HG02981 (cell line): Measurements from ENCODE around the gene PXDN.
"Not testable (repeated sequence)": the region's sequence is repeated elsewhere in the genome, so short reads cannot be mapped to it uniquely, and the experiment has no call there.

Experiments
- ATAC-seq: cut with Tn5 transposase; IDR thresholded peaks from one replicate; pipeline ENCODE4 v1.9.1; 2021; ENCODE audit warnings: mild to moderate bottlenecking, moderate library complexity; ENCODE audit not compliant: unreplicated experiment

Gene PXDN

GRCh38 chr2:1634681-1635341 is 109.5 kb downstream of the PXDN start:
- ATAC-seq: no peak

DNA sequence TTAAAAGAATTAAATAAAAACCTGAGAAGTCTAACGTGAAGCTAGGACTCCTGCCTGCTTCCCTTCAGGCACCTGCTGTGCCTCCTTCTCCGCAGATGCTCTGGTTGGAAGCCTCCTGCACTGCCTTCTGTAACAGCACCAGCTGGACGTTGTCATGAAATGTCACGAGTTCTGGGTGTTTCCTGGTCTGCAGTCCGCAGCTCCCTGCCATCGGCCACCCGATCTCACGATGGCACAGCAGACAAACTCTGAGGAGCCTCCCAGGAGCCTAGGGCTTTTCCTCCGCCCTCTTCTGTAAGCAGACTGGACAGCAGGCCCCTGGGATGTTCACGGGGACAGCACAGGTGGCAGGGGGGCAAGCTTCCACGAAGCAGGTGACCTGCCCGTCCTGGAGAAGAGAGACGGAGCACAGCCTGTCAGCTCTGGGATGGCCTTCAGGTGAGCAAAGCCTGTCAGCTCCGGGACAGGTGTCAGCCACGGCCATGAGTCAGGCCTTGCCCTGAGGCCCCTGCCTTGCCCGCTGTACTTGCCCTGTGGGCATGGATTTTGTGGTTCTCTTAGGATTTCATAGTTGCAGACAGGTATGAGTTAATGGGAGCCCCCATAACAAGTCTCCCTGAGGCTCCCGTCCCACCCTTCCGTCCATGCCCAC is 110.3 kb downstream of the PXDN start:
- no peak for ATAC-seq

DNA sequence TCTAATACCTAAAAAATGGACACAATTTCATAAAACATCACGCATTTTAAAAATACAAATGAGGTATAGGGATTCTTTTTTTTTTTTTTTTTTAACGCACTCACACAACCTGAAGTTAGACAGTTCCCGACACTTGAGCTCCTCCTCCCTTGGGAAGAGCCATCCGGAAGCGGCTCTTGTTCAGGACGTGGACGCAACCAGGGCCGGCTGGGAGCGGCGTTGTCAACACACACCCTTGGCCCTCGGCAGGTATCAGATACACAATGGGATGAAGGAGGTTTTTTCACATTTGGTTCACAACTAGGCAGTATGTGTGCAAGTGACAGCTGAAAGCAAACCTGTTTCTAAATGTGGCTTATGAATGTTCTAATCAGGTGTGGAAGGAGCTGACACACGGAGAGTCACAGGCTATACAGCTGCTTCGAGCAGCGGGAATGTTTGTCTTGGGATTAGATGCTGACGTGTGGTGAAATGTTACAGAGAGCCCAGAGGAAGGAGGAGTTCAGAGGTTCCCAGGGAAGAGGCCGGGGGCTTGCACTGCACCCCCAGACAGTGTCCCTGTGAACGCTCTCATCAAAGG is 111.1 kb downstream of the PXDN start:
- no peak for ATAC-seq

GRCh38 chr2:1632510-1632909 is 111.8 kb downstream of the PXDN start:
- ATAC-seq: no peak

DNA sequence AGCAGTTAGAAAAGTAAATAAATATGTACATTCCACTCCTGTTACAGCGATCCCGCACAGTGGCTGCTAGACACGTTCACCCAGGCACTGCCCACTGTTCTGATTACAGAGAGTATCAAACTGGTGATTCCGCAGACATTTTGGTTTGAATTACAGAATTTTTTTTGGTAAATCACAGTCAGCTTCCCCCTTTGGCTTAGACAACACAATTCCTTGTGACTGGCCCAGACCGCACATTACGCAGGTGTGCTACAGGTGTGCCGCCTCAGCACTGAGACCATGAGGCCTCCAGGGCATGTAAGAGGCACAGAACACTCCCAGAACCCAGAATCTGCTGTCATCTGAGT is 112.3 kb downstream of the PXDN start:
- ATAC-seq: no peak

- ATAC-seq: no peak
Observed at GRCh38 chr2:1631292-1632001, 112.9 kb downstream of the PXDN start.

DNA sequence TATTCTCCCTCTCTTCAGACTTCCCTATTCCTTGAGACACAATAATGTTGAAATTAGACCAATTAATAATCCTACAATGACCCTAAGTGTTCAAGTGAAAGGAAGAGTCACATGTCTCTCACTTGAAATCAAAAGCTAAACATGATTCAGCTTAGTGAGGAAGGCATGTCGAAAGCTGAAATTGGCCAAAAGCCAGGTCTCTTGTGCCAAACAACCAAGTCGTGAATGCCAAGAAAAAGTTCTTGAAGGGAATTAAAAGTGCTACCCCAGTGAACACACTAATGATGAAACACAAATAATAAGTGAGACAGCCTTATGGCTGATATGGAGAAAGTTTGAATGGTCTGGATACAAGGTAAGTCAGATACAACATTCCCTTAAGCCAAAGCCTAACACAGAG is 115.4 kb downstream of the PXDN start:
- ATAC-seq: no peak

- ATAC-seq: no peak
Observed at GRCh38 chr2:1627628-1628381, 116.5 kb downstream of the PXDN start.

DNA sequence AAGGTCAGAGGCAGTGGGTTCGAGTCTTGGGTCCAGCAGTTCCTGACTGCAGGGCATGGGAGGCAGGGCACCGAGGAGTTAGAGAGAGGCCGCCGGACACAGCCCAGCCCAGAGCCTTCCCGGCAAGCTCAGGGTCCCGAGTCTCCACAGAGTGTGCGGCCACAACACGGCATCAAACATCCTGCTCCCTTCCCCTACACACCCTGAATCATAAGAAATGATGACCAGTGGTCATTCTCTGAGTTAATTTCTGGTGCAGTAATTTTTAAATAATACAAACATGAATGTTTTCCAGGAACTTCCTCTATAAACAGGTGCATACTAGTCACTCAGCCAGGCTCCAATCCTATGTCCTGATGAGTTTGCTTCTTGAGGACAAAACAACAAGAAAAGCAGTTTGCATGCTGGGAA is 118.0 kb downstream of the PXDN start:
- no peak for ATAC-seq

- ATAC-seq: no peak
Observed at GRCh38 chr2:1625281-1626001, 118.9 kb downstream of the PXDN start.

DNA sequence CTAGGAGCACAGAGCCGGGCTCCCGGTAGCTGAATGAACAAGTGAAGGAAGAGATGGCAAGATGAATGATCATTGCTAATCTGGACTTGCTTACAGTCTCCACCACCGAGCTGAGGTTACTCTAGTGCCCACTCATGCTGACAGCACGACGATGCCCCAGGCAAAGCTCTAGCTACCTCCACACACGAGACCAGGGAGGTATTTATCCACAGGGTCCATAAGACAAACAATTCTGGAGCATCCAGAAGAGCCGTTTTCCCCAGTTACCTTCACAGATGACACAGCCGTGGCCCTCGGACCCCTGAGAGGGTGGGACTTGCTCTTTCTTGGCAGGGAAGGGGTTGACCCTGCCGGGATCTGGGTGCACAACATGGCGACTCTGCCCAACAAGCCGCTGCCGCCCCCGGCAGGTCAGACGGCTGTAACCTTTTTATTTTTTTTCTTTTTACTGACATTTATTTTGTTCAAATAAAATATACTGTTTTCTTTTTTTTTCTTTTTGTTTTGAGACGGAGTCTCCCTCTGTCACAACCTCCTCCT is 120.3 kb downstream of the PXDN start:
- no peak for ATAC-seq

DNA sequence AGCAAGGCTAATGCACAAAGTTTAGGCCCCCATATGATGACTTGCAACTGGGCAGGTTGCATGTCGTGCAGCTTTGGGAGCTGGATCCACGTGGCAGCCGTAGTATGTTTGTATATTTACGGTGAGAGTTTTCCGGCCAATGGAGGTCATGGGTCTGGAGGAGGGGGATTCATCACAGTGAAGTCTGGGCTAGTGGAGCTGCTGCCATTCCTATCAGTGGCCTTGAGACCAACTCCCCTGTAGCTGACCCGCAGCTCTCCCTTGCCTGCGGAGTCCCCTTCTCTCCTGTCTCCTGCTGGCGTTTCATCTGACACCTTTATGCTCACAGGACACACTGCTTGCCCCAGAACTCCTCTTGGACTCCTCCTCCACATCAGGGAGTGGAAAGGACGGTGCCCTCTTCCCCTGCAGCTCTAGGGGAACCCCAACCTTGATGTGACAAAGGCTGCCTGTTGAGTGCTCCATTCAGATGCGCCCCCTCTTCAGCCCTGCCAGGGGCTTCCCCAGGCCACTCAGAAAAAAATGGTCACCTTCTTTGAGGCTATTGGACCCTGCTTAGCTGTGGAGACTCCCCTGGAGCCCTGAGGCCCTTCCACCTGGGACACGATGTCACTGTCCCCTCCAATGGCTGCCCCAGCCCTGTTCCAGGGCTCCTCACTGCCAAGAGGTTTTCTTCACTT is 121.7 kb downstream of the PXDN start:
- no peak for ATAC-seq

DNA sequence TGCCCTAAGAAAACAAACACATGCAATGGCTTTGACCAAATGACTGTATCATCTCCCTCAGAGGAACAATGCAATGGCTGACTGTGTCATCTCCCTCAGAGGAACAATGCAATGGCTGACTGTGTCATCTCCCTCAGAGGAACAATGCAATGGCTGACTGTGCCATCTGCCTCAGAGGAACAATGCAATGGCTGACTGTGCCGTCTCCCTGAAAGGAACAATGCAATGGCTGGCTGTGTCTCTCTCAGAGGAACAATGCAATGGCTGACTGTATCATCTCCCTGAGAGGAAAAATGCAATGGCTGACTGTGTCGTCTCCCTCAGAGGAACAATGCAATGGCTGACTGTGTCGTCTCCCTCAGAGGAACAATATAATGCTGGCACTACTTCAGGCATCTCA is 122.3 kb downstream of the PXDN start:
- not testable (repeated sequence) for ATAC-seq

- ATAC-seq: no peak
Observed at GRCh38 chr2:1621501-1621900, 122.8 kb downstream of the PXDN start.

GRCh38 chr2:1621041-1621440 is 123.3 kb downstream of the PXDN start:
- no peak for ATAC-seq

DNA sequence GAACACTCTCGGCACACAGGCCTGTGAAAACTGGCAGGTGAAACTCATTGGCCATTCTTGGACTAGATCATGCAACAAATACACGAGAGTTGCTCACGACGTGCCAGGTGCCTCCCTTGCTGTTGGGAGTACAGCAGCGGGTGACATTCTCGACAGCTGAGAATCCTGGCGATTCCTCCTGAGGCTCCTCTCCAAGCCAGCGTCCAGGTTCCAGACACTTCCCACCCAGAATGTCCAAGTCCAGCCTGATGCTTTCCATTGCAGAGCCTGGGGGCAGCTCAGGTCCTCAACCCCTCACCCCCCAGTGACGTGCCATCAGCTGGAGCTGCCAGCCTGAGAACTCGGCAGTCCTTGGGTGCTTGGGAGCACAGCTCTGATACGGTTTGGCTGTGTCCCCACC is 124.2 kb downstream of the PXDN start:
- ATAC-seq: no peak

GRCh38 chr2:1619556-1619955 is 124.8 kb downstream of the PXDN start:
- no peak for ATAC-seq

DNA sequence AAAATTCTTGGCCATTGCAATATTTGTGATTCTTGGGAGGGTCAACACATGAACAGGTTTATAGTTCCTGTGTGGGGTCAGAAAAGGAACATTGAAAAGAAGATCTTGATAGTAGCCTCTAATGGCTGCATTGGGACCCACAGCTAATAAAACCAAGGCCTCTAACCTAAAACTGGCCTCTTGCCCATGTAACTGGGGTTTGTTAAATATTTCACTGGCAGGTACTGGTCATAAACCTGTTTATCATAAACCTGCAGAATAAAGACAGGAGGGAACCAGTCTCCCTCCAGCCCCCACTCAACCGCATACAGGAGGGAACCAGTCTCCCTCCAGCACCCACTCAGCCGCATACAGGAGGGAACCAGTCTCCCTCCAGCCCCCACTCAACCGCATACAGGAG is 125.3 kb downstream of the PXDN start:
- no peak for ATAC-seq

GRCh38 chr2:1618191-1618961 is 125.9 kb downstream of the PXDN start:
- ATAC-seq: no peak
